HG03457 (cell line): Measurements from ENCODE around the gene WASL.
"Not testable (repeated sequence)": the region's sequence is repeated elsewhere in the genome, so short reads cannot be mapped to it uniquely, and the experiment has no call there.

Experiments used
- ATAC-seq: cut with Tn5 transposase; IDR thresholded peaks from one replicate; pipeline ENCODE4 v1.9.1; 2021; ENCODE audit warnings: moderate number of reproducible peaks; ENCODE audit not compliant: unreplicated experiment

WASL gene

GRCh38 chr7:123635551-123636359, 113.0 kb downstream of the WASL start:
- ATAC-seq, result no peak

GRCh38 chr7:123634011-123634573, 114.7 kb downstream of the WASL start:
- not testable (repeated sequence) for ATAC-seq

GRCh38 chr7:123633553-123633952, 115.2 kb downstream of the WASL start:
- no peak for ATAC-seq

- no peak for ATAC-seq
Observed at GRCh38 chr7:123632808-123633207, 116.0 kb downstream of the WASL start.
